ENCODE results near the gene CELF5. TPM values are rescaled to one million over a fixed set of nuclear protein-coding genes. Genes with fewer than 3 reads are reported as not detected.

Gene CELF5
- total RNA-seq, 2 experiments from 2014 or later = 0.13 TPM; not detected in 1

DNA sequence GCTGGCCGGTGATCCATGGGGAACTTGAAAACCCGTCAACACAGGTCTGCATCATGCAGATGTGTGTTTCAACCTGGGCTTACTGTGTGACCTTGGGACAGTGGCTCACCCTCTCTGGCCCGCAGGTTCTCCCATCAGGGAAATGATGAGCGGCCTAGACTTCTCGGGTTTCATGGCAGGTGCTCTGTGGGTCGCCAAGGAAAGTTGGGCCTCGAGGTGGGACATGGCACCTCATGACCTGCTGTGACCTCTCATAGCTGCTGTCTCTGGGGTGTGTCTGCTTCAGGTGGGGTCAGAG lies 91.2 kb downstream of the CELF5 start:
- CTCF ChIA-PET (ENCODE audit: unreplicated experiment) = no interaction called here
- intact Hi-C loops (cut with micrococcal nuclease; ENCODE audit: unreplicated experiment) = no loop called here

DNA sequence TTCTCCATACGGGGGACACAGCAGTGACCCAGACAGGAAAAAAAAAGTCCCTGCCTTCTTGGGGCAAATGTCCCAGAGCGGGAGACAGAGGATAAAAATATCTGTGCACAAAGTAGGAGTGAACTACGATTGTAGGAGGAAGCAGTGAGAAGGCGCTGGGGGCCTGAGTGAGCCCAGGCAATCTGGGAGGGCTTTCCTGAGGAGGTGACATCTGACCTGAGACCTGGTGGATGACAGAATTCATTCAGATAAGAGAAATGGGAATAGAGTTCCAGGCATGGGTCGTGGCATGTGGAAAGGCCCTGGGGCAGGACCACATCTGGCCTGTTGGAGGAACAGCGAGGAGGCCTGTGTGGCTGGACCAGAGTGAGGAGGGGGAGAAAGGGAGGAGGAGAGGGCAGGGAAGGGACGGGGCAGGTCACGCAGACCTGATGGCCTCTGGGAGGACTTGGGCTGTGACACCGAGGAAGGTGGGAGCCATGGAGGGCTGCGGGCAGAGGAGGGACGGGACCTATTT lies 91.7 kb downstream of the CELF5 start:
- Histone ChIP-seq H3K4me2 (ENCODE audit: low read length) (no peak overlapping the region), H3K27ac (ENCODE audit: low read depth, low read length, poor library complexity, severe bottlenecking) (no peak overlapping the region), H3K9me3 (ENCODE audit: low read length) (no peaks in the 10 kb centered on the region), H3K4me1 (ENCODE audit: insufficient read depth, low read length, poor library complexity, severe bottlenecking) (no peaks in the 10 kb centered on the region), H3K79me2 (ENCODE audit: insufficient read depth, low read depth, low read length) (no peaks in the 10 kb centered on the region), H3K36me3 (ENCODE audit: insufficient read depth, low read length) (no peaks in the 10 kb centered on the region), H3K9me2 (ENCODE audit: insufficient read depth, low read length) (no peaks in the 10 kb centered on the region), H4K20me1 (ENCODE audit: insufficient read depth, low read length) (no peaks in the 10 kb centered on the region), H2AFZ (ENCODE audit: low read length) (no peak overlapping the region), H3K4me3 (ENCODE audit: low read depth, low read length, poor library complexity, severe bottlenecking) (no peak overlapping the region)
- intact Hi-C loops (cut with micrococcal nuclease; ENCODE audit: unreplicated experiment) = no loop called here
- TF ChIP-seq, protein P1, sequence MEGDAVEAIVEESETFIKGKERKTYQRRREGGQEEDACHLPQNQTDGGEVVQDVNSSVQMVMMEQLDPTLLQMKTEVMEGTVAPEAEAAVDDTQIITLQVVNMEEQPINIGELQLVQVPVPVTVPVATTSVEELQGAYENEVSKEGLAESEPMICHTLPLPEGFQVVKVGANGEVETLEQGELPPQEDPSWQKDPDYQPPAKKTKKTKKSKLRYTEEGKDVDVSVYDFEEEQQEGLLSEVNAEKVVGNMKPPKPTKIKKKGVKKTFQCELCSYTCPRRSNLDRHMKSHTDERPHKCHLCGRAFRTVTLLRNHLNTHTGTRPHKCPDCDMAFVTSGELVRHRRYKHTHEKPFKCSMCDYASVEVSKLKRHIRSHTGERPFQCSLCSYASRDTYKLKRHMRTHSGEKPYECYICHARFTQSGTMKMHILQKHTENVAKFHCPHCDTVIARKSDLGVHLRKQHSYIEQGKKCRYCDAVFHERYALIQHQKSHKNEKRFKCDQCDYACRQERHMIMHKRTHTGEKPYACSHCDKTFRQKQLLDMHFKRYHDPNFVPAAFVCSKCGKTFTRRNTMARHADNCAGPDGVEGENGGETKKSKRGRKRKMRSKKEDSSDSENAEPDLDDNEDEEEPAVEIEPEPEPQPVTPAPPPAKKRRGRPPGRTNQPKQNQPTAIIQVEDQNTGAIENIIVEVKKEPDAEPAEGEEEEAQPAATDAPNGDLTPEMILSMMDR (conservative IDR thresholded peaks at IDR 0.05; ENCODE audit: low read length) = no peak
- no peak for TF ChIP-seq EZH2phosphoT487 (IDR thresholded peaks at IDR 0.05; ENCODE audit: borderline replicate concordance, low read depth, low read length)
- BruUV-seq (replicated peaks) = no TSS peak
- CTCF ChIA-PET (ENCODE audit: unreplicated experiment) = no interaction called here
- POLR2A ChIA-PET = no interaction called here
- DNase-seq (ENCODE audit: low spot score) = no peak

More for the DNA sequence above, 91.2 kb downstream of the CELF5 start:
- no peaks in the 10 kb centered on the region for H4K20me1 ChIP-seq (ENCODE audit: insufficient read depth, low read length)
- H3K4me3 ChIP-seq (ENCODE audit: low read depth, low read length, poor library complexity, severe bottlenecking) = no peak overlapping the region
- POLR2A ChIA-PET = no interaction called here
- no peak overlapping the region for H3K4me2 ChIP-seq (ENCODE audit: low read length)
- TF ChIP-seq, protein P1 (conservative IDR thresholded peaks at IDR 0.05; ENCODE audit: low read length) = no peak
- no peak for TF ChIP-seq EZH2phosphoT487 (IDR thresholded peaks at IDR 0.05; ENCODE audit: borderline replicate concordance, low read depth, low read length)
- no peaks in the 10 kb centered on the region for H3K4me1 ChIP-seq (ENCODE audit: insufficient read depth, low read length, poor library complexity, severe bottlenecking)
- H3K79me2 ChIP-seq (ENCODE audit: insufficient read depth, low read depth, low read length) = no peaks in the 10 kb centered on the region
- no peaks in the 10 kb centered on the region for H3K9me2 ChIP-seq (ENCODE audit: insufficient read depth, low read length)
- no peak for DNase-seq (ENCODE audit: low spot score)
- H2AFZ ChIP-seq (ENCODE audit: low read length) = no peak overlapping the region
- no peaks in the 10 kb centered on the region for H3K36me3 ChIP-seq (ENCODE audit: insufficient read depth, low read length)
- BruUV-seq (replicated peaks) = no TSS peak
- H3K9me3 ChIP-seq (ENCODE audit: low read length) = no peaks in the 10 kb centered on the region
- no peak overlapping the region for H3K27ac ChIP-seq (ENCODE audit: low read depth, low read length, poor library complexity, severe bottlenecking)

DNA sequence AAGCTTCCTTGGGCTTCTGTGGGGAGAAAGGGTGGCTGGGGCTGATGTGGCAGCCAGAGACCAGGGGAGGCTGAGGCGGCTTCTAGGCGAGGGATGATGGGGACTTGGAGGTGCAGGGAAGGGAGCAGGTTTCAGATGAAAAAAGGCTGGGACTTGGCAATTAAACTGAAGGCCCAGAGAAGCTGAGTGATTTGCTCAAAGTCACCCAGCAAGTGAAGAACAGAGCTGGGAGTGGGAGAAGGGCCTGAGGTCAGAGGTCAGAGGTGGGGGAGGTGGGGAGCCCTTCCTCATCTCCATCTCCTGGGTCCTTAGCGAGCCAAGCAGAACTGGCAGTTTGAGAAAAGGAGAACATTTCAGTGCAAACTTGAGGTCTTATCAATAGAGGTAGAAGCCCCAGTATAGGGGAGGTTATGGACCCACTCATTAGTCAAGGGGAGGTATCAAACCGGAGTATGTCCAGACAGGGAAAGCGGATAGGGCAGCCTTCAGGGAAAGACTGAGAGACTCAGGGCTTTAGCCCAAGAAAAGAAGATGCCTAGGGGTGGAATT lies 92.3 kb downstream of the CELF5 start:
- H3K9me3 ChIP-seq (ENCODE audit: low read length) = no peaks in the 10 kb centered on the region
- no peak overlapping the region for H3K27ac ChIP-seq (ENCODE audit: low read depth, low read length, poor library complexity, severe bottlenecking)
- H3K36me3 ChIP-seq (ENCODE audit: insufficient read depth, low read length) = no peaks in the 10 kb centered on the region
- no peak for DNase-seq (ENCODE audit: low spot score)
- no peak overlapping the region for H2AFZ ChIP-seq (ENCODE audit: low read length)
- H3K4me3 ChIP-seq (ENCODE audit: low read depth, low read length, poor library complexity, severe bottlenecking) = no peak overlapping the region
- CTCF ChIA-PET (ENCODE audit: unreplicated experiment) = no interaction called here
- no peaks in the 10 kb centered on the region for H3K4me1 ChIP-seq (ENCODE audit: insufficient read depth, low read length, poor library complexity, severe bottlenecking)
- POLR2A ChIA-PET = no interaction called here
- intact Hi-C loops (cut with micrococcal nuclease; ENCODE audit: unreplicated experiment) = no loop called here
- H3K79me2 ChIP-seq (ENCODE audit: insufficient read depth, low read depth, low read length) = no peaks in the 10 kb centered on the region
- no peak for TF ChIP-seq EZH2phosphoT487 (IDR thresholded peaks at IDR 0.05; ENCODE audit: borderline replicate concordance, low read depth, low read length)
- TF ChIP-seq, protein P1 (conservative IDR thresholded peaks at IDR 0.05; ENCODE audit: low read length) = no peak
- no peak overlapping the region for H3K4me2 ChIP-seq (ENCODE audit: low read length)
- no peaks in the 10 kb centered on the region for H4K20me1 ChIP-seq (ENCODE audit: insufficient read depth, low read length)
- H3K9me2 ChIP-seq (ENCODE audit: insufficient read depth, low read length) = no peaks in the 10 kb centered on the region
- BruUV-seq (replicated peaks) = no TSS peak

Data from OCI-LY7 (cell line).